HepG2 (cell line): ENCODE results near the gene CFAP61. TPM values are rescaled to one million over a fixed set of nuclear protein-coding genes. Genes with fewer than 3 reads are reported as not detected.

Source experiments
- IRF2 ChIP-seq: IDR thresholded peaks from 2 replicates; pipeline ENCODE4 v1.6.1; 2018; ENCODE audit warnings: missing genetic modification reagents, missing compliant biosample characterization
- NRL ChIP-seq: sonication (generic); formaldehyde crosslinking; IDR thresholded peaks from 2 replicates; pipeline ENCODE4 v1.5.0; 2020; ENCODE audit warnings: missing genetic modification reagents, mild to moderate bottlenecking, moderate library complexity, borderline replicate concordance
- RFXAP ChIP-seq: sonication (generic); formaldehyde crosslinking; IDR thresholded peaks from 2 replicates; pipeline ENCODE4 v1.4.0; 2020; ENCODE audit warnings: missing genetic modification reagents, borderline replicate concordance
- STAT6 ChIP-seq: sonication (generic); formaldehyde crosslinking; IDR thresholded peaks from 2 replicates; pipeline ENCODE4 v1.4.0; 2020; ENCODE audit warnings: missing genetic modification reagents, mild to moderate bottlenecking, borderline replicate concordance
- THAP8 ChIP-seq: sonication (generic); formaldehyde crosslinking; IDR thresholded peaks from 2 replicates; pipeline ENCODE4 v1.5.1; 2020; ENCODE audit warnings: missing genetic modification reagents, mild to moderate bottlenecking, borderline replicate concordance
- ZNF230 ChIP-seq: sonication (generic); formaldehyde crosslinking; IDR thresholded peaks from 2 replicates; pipeline ENCODE4 v1.4.0; 2020; ENCODE audit warnings: mild to moderate bottlenecking, missing genetic modification reagents
- ZNF530 ChIP-seq: sonication (generic); formaldehyde crosslinking; IDR thresholded peaks from 2 replicates; pipeline ENCODE4 v1.5.0; 2020; ENCODE audit warnings: low read depth, mild to moderate bottlenecking, missing genetic modification reagents
- ZNF780A ChIP-seq: sonication (generic); formaldehyde crosslinking; IDR thresholded peaks from 2 replicates; pipeline ENCODE4 v1.8.0; 2022; ENCODE audit warnings: mild to moderate bottlenecking, missing genetic modification reagents, moderate library complexity
- polyA plus RNA-seq, 8 experiments: library from polyadenylated mRNA; depleted of rRNA in 3 of 8; stranded (reverse) in 7 of 8; unstranded in 1 of 8; fragments of >200 nt; fragmentation: Illumina TruSeq in 4 of 8; extraction: Trizol in 4 of 8; gene quantifications; 2 replicates each; pipeline versions ENCODE4 v1.2.1 to v1.2.3, GENCODE V29; 2011 to 2016; ENCODE audit warnings: low read depth in 4 of 8, missing spikeins in 1 of 8, mixed read lengths in 1 of 8; ENCODE audit not compliant: insufficient read depth in 1 of 8
- total RNA-seq, 5 experiments: library from RNA; depleted of rRNA; stranded (reverse); fragments of >200 nt; fragmentation: Illumina TruSeq; extraction: Trizol; gene quantifications; 2 replicates each; pipeline ENCODE4 v1.2.3, GENCODE V29; 2016; ENCODE audit warnings: low read depth in 1 of 5
- TF ChIP-seq, protein P1 (sequence below): sonication (generic); formaldehyde crosslinking; IDR thresholded peaks from 2 replicates; pipeline ENCODE4 v1.4.0; 2020; ENCODE audit warnings: mild to moderate bottlenecking, missing genetic modification reagents
- TF ChIP-seq, protein P2 (sequence below): sonication (generic); formaldehyde crosslinking; IDR thresholded peaks from 2 replicates; pipeline ENCODE4; 2020; ENCODE audit warnings: missing genetic modification reagents, mild to moderate bottlenecking, borderline replicate concordance

CFAP61 gene
- total and polyA plus RNA-seq, 2 of the 13 experiments (the other 11 are each of a cell fraction or from before 2014, with no cell fraction given) = 0.27 TPM; not detected in 1

GRCh38 chr20:20102163-20102562 lies 49.8 kb downstream of the CFAP61 start (continued):
- TF ChIP-seq, protein P1, sequence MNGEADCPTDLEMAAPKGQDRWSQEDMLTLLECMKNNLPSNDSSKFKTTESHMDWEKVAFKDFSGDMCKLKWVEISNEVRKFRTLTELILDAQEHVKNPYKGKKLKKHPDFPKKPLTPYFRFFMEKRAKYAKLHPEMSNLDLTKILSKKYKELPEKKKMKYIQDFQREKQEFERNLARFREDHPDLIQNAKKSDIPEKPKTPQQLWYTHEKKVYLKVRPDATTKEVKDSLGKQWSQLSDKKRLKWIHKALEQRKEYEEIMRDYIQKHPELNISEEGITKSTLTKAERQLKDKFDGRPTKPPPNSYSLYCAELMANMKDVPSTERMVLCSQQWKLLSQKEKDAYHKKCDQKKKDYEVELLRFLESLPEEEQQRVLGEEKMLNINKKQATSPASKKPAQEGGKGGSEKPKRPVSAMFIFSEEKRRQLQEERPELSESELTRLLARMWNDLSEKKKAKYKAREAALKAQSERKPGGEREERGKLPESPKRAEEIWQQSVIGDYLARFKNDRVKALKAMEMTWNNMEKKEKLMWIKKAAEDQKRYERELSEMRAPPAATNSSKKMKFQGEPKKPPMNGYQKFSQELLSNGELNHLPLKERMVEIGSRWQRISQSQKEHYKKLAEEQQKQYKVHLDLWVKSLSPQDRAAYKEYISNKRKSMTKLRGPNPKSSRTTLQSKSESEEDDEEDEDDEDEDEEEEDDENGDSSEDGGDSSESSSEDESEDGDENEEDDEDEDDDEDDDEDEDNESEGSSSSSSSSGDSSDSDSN (CRISPR knock-in tag) = no peak
- no peak for TF ChIP-seq THAP8 (CRISPR knock-in tag)
- TF ChIP-seq IRF2 = no peak
- no peak for TF ChIP-seq NRL (CRISPR knock-in tag)
- no peak for TF ChIP-seq ZNF780A (CRISPR knock-in tag)
- no peak for TF ChIP-seq ZNF230
- TF ChIP-seq, protein P2, sequence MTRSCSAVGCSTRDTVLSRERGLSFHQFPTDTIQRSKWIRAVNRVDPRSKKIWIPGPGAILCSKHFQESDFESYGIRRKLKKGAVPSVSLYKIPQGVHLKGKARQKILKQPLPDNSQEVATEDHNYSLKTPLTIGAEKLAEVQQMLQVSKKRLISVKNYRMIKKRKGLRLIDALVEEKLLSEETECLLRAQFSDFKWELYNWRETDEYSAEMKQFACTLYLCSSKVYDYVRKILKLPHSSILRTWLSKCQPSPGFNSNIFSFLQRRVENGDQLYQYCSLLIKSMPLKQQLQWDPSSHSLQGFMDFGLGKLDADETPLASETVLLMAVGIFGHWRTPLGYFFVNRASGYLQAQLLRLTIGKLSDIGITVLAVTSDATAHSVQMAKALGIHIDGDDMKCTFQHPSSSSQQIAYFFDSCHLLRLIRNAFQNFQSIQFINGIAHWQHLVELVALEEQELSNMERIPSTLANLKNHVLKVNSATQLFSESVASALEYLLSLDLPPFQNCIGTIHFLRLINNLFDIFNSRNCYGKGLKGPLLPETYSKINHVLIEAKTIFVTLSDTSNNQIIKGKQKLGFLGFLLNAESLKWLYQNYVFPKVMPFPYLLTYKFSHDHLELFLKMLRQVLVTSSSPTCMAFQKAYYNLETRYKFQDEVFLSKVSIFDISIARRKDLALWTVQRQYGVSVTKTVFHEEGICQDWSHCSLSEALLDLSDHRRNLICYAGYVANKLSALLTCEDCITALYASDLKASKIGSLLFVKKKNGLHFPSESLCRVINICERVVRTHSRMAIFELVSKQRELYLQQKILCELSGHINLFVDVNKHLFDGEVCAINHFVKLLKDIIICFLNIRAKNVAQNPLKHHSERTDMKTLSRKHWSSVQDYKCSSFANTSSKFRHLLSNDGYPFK (CRISPR knock-in tag) = no peak
- TF ChIP-seq ZNF530 (CRISPR knock-in tag) = no peak
- no peak for TF ChIP-seq RFXAP (CRISPR knock-in tag)
- TF ChIP-seq STAT6 (CRISPR knock-in tag) = no peak
